ENCODE measurements around the gene NAT10.
"Not testable (repeated sequence)": the region's sequence is repeated elsewhere in the genome, so short reads cannot be mapped to it uniquely, and the experiment has no call there.

NAT10 gene

DNA sequence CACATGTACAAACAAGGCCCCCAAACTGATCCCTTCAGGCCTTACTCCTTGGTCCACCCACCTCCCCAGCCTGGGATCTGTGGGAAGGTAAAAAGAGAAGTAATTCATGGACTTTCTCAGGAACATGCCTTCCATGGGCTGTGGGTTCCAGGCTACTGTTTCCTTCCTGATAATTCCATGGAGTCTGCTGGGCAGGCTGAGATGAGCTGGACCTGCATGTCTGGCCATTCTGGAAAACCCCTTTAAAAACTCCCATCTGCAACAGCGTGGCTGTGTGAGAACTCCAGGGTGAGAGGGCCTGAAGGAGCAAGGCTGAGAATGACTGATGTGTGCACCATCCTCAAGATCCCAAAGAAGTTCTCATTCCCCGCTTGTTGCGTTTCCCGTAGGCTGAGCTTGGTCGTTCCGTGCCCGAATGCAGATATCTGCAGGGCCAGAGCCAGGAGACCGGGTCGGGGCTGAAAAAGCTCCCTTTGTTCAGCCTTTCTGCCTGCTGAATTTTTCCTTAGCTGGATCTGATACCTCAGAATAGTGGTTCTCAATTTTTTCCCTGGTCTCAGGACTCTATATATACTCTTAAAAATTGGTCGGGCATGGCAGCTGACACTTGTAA, 72.9 kb downstream of the NAT10 start:
- TF ChIP-seq GATA1 (IDR thresholded peaks at IDR 0.05; ENCODE audit: low read depth, low read length) (no peak), POLR2A (IDR thresholded peaks at IDR 0.05; ENCODE audit: low read length) (no peak)

DNA sequence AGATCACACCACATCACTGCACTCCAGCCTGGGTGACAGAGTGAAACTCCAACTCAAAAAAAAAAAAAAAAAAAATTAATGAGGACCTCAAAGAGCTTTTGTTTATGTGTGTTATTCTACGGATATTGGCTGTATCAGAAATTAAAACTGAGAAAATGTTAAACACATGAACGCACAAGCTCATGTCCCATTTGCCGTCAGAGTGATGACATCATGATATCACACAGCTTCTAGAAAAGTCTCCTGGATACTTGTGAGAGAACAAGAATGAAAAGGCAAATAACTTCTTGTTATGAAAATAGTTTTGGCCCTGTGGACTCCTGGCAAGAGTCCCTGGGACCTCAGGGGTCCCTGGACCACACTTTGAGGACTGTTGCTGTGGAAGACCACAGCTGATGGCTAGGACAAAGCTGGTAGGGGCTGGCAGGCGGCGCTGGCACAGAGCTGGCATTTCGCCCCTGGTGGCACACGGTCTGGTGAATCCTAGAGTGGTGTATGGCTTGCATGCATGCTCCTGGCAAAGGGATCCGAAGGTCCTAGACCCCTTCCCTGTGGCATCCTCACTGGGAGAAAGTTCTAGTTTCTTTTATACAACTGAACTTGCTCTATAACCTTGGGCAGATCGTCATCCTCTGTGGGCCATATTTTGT, 73.7 kb downstream of the NAT10 start:
- DNase-seq = no peak
- TF ChIP-seq GATA1 (IDR thresholded peaks at IDR 0.05; ENCODE audit: low read depth, low read length) = no peak
- no peak for TF ChIP-seq POLR2A (IDR thresholded peaks at IDR 0.05; ENCODE audit: low read length)

More for the DNA sequence above, 72.9 kb downstream of the NAT10 start:
- DNase-seq = no peak

DNA sequence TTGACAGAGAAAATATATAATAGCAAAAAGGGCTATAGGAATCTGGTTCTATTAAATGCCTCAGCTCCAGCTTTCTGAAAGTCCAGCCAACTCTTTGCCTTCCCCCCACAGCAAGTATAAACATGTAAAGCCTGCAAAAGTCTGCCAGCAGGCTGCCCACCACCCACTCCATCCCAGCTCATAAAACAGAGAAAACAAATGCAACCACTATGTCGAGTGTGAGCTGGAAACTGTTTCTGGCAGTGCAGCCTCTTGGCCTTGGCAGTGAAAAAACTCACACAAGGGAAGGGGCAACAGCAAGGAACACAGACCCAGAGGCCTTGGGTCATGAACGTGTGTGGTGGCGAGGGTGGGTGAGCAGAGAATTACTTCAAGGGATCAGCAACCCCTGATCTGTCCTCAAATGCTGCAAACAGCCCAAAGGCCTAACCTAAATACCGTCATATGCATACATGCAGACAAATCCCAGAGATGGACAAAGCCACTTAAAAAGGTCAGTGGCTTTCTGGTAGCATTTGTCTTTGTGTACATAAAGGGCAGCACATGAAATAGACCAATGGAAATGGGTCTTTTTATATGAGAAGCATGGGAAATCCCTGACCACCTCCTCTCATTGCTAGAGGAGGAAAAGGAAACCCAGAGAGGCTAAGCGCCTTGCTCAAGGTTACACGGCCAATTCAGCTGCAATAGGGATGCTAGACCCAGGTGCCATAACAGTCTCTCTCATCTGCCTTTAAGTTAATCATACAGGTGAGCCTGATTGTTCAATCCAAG, 74.8 kb downstream of the NAT10 start:
- DNase-seq = no peak
- no peak for TF ChIP-seq POLR2A (IDR thresholded peaks at IDR 0.05; ENCODE audit: low read length)
- no peak for TF ChIP-seq GATA1 (IDR thresholded peaks at IDR 0.05; ENCODE audit: low read depth, low read length)

DNA sequence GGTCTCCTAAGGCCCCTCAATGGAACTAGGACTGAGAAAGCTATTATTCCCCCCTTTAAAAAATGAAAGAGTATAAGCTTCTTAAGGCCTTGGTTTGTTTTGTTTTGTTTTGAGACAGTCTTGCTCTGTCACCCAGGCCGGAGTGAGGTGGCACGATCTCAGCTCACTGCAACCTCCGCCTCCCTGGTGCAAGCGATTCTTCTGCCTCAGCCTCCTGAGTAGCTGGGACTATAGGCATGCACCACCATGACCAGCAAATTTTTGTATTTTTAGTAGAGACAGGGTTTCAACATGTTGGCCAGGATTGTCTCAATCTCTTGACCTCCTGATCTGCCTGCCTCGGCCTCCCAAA, 75.4 kb downstream of the NAT10 start:
- DNase-seq = not testable (repeated sequence)

DNA sequence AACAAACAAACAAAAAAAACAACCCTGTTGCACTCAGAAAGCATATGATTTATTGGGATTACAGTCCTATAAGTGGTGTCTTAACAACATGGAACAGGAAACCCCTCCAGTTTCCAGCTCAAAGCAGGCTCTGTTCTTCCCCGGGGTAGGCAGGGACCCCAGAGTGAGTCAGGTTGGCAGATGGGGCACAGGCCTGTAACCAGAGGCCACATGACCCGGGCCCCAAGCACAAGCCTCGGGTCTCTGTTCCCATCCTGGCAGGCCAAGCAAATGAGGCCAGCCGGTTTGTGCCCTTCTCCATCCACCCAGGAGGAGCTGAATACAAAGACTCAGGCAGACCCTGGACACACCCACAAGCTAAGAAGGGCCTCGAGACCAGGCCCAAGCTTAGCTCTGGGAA, 75.8 kb downstream of the NAT10 start:
- DNase-seq = no peak
- TF ChIP-seq POLR2A (IDR thresholded peaks at IDR 0.05; ENCODE audit: low read length) (no peak), GATA1 (IDR thresholded peaks at IDR 0.05; ENCODE audit: low read depth, low read length) (no peak)

DNA sequence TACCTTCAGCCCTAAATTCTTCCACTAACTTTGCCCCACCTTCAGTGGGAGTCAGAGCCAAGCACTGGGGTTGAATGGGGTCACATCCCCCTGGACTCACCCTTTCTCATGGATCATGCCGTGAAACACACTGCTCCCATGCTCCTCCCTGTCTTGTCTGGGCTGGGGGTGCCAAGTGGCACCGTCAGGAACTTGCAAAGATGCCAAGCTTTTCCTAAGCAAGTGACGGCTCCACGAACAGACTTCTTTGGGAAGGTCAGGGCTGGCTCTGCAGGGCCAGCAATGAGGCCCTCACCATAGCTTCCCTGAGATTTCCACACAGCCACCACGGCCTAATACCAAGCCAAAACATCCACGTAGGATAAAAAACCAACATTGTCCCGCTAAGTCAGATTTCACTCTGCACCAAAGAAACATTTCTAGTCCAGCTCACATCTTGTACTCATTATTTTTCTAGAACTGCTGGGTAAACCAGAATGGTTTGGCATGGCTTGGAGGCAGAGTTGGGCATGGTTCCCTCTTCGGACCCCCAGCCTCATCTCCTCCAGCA, 76.5 kb downstream of the NAT10 start:
- TF ChIP-seq POLR2A (IDR thresholded peaks at IDR 0.05; ENCODE audit: low read length) = no peak
- no peak for TF ChIP-seq GATA1 (IDR thresholded peaks at IDR 0.05; ENCODE audit: low read depth, low read length)
- DNase-seq = no peak

DNA sequence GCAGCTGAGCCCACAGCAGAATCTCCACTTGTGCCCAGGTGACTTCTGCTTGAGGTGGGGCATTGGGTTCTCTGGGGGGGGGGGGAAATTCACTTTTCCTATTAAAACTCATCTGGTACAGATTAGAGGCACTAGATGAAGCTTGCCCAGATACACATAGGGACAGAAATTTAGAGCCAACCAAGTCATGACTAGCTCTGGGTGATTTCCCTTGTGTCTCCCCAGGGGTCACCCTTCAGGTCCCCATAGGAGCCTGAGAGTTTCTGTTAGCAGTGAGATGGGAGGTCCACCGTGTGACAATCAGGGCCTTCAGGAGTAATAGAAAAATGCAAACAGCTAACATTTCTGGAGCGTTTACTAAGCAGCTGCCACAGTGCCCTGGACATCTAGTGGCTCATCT, 77.0 kb downstream of the NAT10 start:
- DNase-seq = no peak
- TF ChIP-seq POLR2A (IDR thresholded peaks at IDR 0.05; ENCODE audit: low read length) (no peak), GATA1 (IDR thresholded peaks at IDR 0.05; ENCODE audit: low read depth, low read length) (no peak)

DNA sequence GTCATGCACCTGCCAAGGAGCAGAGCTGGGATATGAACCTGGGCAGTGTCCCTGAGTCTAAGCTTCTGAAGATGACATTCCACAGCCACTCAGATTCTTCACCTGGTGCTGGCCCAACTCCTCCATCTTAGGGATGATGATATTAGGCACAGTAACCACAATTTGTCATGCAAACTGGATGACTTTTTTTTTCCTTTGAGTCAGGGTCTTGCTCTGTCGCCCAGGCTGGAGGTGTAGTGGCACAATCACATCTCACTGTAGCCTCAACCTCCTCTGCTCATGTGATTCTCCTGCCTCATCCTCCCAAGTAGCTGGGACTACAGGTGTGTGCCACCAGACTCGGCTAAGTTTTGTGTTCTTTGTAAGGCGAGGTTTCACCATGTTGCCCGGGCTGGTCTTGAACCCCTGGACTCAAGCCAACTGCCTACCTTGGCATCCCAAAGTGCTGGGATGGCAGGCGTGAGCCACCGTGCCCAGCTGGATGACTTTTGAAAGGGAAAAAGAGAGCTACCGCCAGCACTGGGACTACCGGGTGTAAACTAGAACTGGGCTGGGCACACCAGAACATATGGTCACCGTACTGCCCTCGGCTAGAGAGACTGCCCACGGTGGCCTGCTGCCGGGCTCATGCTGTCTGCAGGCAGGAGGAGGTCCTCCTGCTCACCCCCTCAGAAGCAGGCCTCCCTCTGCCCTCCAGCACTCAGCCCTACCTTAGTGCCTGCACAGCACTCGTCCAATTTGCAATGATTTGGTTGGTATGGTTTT, 77.7 kb downstream of the NAT10 start:
- no peak for TF ChIP-seq POLR2A (IDR thresholded peaks at IDR 0.05; ENCODE audit: low read length)

DNA sequence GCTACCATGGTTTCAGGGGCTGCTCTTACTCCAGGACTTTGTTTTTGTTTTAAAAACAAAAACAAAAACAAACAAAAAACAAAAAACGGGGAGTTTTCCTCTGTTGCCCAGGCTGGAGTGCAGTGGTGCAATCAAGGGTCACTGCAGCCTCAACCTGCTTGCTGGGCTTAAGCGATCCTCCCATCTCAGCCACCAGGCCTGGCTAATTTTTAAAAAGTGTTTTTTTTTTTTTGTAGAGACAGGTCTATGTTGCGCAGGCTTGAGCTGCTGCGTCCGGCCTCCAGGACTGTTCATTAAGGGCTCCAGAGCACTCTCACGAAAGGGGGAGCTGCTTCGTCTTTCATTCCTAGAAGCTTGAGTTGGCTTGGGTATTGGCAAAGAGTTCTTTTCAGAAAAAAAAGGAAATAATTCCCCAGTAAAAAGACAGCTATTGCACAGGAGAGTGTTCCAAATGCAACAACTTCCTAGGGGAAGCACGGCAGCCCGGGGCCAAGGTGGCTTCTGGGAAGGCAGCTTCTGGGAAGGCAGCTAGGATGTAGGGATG, 78.5 kb downstream of the NAT10 start:
- no peak for DNase-seq

More for the DNA sequence above, 77.7 kb downstream of the NAT10 start:
- DNase-seq = no peak

DNA sequence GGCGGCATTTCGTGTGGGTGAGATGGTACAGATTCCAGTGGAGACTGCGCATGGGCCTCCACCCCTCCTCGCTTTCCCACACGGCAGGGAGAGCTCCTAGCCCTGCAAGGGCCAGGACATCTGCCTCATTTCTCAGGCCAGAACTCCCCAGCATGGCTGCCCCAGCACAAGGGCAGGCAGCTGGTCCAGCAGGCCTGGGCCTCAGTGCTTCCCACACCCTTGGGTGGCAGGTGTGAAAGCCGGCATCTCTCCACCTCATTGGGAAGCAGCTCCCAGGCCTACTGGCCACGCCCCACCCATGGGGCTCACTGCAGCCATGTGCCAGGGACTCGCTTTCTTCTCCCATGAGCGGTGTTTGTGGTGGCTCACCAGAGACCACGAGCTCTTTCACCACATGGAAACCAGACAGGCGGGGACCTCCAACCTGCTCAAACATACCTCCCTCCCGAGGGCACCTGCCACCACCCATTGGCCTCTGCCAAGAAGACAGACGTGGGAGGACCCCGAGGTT, 79.1 kb downstream of the NAT10 start:
- TF ChIP-seq GATA1 (IDR thresholded peaks at IDR 0.05; ENCODE audit: low read depth, low read length) = no peak
- no peak for TF ChIP-seq POLR2A (IDR thresholded peaks at IDR 0.05; ENCODE audit: low read length)
- DNase-seq = no peak

More for the DNA sequence above, 78.5 kb downstream of the NAT10 start:
- TF ChIP-seq POLR2A (IDR thresholded peaks at IDR 0.05; ENCODE audit: low read length) (no peak), GATA1 (IDR thresholded peaks at IDR 0.05; ENCODE audit: low read depth, low read length) (no peak)

DNA sequence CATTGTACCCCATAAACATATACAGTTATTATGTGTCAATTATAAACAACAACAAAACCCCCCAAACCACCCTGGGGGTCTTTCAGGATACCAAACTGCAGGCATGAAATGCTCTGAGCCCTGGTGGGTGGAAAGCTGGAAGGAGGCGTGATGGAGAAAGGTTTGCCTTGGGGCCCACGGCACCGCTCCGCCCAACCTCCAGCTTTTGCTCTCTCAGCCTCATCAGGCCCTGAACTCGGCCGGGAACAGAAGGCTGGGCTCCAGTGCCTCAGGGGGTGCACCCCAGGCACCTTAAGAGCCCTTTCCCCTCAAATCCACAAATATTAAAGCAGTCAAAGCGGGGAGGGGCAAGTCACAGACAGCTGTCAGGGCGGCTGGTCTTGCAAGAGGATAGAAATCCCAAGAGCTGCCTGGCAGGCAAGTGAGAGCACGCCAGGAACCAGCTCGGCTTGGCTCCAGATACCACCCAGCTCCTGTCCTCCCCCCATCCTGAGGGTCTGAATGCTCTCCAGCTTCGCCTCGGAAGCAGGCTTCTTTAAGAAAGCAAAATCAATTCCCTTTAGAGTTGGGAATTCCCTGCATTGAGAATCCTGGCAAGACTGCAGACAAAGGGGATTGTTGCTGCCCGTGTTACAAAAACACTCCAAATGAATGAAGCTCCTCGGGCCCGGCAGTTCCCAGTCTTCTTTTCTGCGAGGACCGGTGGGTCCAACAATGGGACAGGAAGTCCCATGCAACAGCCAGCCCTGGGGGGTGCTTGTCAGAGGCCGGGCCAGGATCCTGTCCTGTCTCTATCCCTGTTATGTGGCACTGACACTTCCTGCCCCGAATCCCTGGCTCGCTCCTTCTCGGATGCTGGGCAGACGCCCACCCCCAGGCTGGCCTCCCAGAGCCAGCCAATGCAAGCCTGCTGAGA, 80.8 kb downstream of the NAT10 start:
- no peak for DNase-seq

DNA sequence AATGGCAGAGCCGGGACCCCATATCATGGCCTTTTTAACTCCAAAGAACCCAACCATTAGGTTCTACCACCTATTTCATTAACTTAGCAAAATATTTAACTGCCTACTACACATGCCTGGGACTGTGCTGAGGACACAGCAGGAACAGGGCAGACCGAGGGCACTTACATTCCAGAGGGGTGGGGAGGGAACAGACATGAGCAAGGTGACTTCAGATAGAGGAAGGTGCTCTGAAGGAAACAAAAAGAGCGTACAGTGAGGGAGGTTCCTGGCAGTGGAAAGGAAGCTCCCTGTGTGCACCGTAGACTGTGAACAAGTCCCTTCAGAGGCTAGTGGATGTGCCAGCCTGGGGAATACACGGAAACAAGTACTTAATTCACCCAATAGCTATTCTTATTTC, 82.8 kb downstream of the NAT10 start:
- TF ChIP-seq POLR2A (IDR thresholded peaks at IDR 0.05; ENCODE audit: low read length) (no peak), GATA1 (IDR thresholded peaks at IDR 0.05; ENCODE audit: low read depth, low read length) (no peak)
- no peak for DNase-seq

More for the DNA sequence above, 80.8 kb downstream of the NAT10 start:
- TF ChIP-seq POLR2A (IDR thresholded peaks at IDR 0.05; ENCODE audit: low read length) (no peak), GATA1 (IDR thresholded peaks at IDR 0.05; ENCODE audit: low read depth, low read length) (no peak)
